A549 (cell line): ENCODE data around the gene FGFR2. TPM values are rescaled to one million over a fixed set of nuclear protein-coding genes. Genes with fewer than 3 reads are reported as not detected.

Experiments used
- ATAC-seq, 2 experiments: fragments of 200-7000 bp in 1 of 2; fragments of >200 bp in 1 of 2; cut with Nextera tagmentation in 1 of 2; cut with Tn5 transposase in 1 of 2; 3 replicates each; pipeline versions ENCODE4 v1.8.0 to v1.9.1; 2018 to 2020; ENCODE audit warnings: mild to moderate bottlenecking in 1 of 2, moderate library complexity in 1 of 2
- CTCF ChIA-PET: fragments of 300-600 bp; sonication (Branson Sonifier 250); formaldehyde crosslinking; extraction: SDS; loops from one replicate; lab custom pipeline; 2021; ENCODE audit warnings: antibody characterized with exemption, inconsistent platforms; lab: Yijun Ruan, JAX
- POLR2A ChIA-PET: fragments of 350-600 bp; formaldehyde crosslinking; extraction: SDS; loops from one replicate; lab custom pipeline; 2021; ENCODE audit warnings: antibody characterized with exemption, inconsistent platforms; lab: Yijun Ruan, JAX
- DNase-seq, 2 experiments: peaks; one replicate each; pipeline versions ENCODE4 v3.0.0 to v3.0.0-alpha.2; 2011 to 2016; ENCODE audit warnings: low read depth in 1 of 2, low spot score in 1 of 2
- FAIRE-seq: peaks from 2 replicates; lab custom pipeline; 2011; peaks lifted over from hg19 to GRCh38; lab: Jason Lieb, UNC
- H3K27ac ChIP-seq, 2 experiments: fragments of >200 bp; sonication (Bioruptor Twin); formaldehyde crosslinking; 3 replicates each; pipeline ENCODE4 v1.5.1; 2016 to 2017
- H3K4me1 ChIP-seq: fragments of >200 bp; sonication (Bioruptor Twin); formaldehyde crosslinking; 3 replicates; pipeline ENCODE4 v1.6.1; 2016
- H3K4me2 ChIP-seq: fragments of >200 bp; sonication (Bioruptor Twin); formaldehyde crosslinking; 3 replicates; pipeline ENCODE4 v1.6.1; 2016
- H3K4me3 ChIP-seq: fragments of >200 bp; sonication (Bioruptor Twin); formaldehyde crosslinking; 3 replicates; pipeline ENCODE4 v1.5.1; 2016
- H3K9me3 ChIP-seq: fragments of >200 bp; sonication (Bioruptor Twin); formaldehyde crosslinking; 3 replicates; pipeline ENCODE4 v1.6.1; 2016
- BHLHE40 ChIP-seq: IDR thresholded peaks from 2 replicates; pipeline ENCODE4 v1.6.1; 2012; ENCODE audit warnings: low read depth, low read length, inconsistent platforms
- CBX8 ChIP-seq: fragments of 200-600 bp; sonication (generic); IDR thresholded peaks from 2 replicates; pipeline ENCODE4 v1.6.1; 2016
- CEBPB ChIP-seq, 2 experiments: fragments of >200 bp in 1 of 2; sonication (Bioruptor Twin) in 1 of 2; formaldehyde crosslinking in 1 of 2; IDR thresholded peaks; 2 replicates each; pipeline ENCODE4 v1.6.1; 2012 to 2016
- EHMT2 ChIP-seq: fragments of 200-600 bp; sonication (generic); IDR thresholded peaks from 2 replicates; pipeline ENCODE4 v1.6.1; 2016; ENCODE audit warnings: antibody characterized with exemption, low read depth, mild to moderate bottlenecking, moderate library complexity
- ESRRA ChIP-seq: fragments of 150-350 bp; IDR thresholded peaks from 2 replicates; pipeline ENCODE4 v1.6.1; 2014; ENCODE audit warnings: mild to moderate bottlenecking, low read length, borderline replicate concordance
- FOSL2 ChIP-seq, 2 experiments: fragments of 450-650 bp in 1 of 2; fragments of >200 bp in 1 of 2; sonication (Bioruptor Twin) in 1 of 2; formaldehyde crosslinking; IDR thresholded peaks; 2 replicates each; pipeline versions ENCODE4 v1.5.0 to v1.6.1; 2016 to 2020; ENCODE audit warnings: mild to moderate bottlenecking in 1 of 2, moderate library complexity in 1 of 2
- FOXS1 ChIP-seq: fragments of 250-450 bp; sonication (Bioruptor Pico); IDR thresholded peaks from 2 replicates; pipeline ENCODE4 v1.5.0; 2020; ENCODE audit warnings: mild to moderate bottlenecking, moderate library complexity
- GATA3 ChIP-seq: IDR thresholded peaks from 2 replicates; pipeline ENCODE4 v1.6.1; 2012; ENCODE audit warnings: borderline replicate concordance
- HES2 ChIP-seq: fragments of >200 bp; sonication (Bioruptor Twin); formaldehyde crosslinking; IDR thresholded peaks from 2 replicates; pipeline ENCODE4 v1.6.1; 2016
- HOXB13 ChIP-seq: fragments of 250-450 bp; sonication (Bioruptor Pico); IDR thresholded peaks from 2 replicates; pipeline ENCODE4 v1.5.0; 2020; ENCODE audit warnings: low read depth, mild to moderate bottlenecking, moderate library complexity
- HOXB5 ChIP-seq: fragments of 250-450 bp; sonication (Bioruptor Pico); IDR thresholded peaks from 2 replicates; pipeline ENCODE4 v1.5.0; 2020; ENCODE audit warnings: mild to moderate bottlenecking, moderate library complexity
- JUNB ChIP-seq: fragments of >200 bp; sonication (Bioruptor Twin); formaldehyde crosslinking; IDR thresholded peaks from 2 replicates; pipeline ENCODE4 v1.6.1; 2016
- KDM1A ChIP-seq: fragments of 200-600 bp; sonication (generic); IDR thresholded peaks from 2 replicates; pipeline ENCODE4 v1.6.1; 2016; ENCODE audit warnings: low read depth, mild to moderate bottlenecking
- KDM5A ChIP-seq: fragments of 200-600 bp; sonication (generic); IDR thresholded peaks from 2 replicates; pipeline ENCODE4 v1.6.1; 2016; ENCODE audit warnings: antibody characterized with exemption, mild to moderate bottlenecking
- MAFK ChIP-seq: fragments of 450-650 bp; IDR thresholded peaks from 2 replicates; pipeline ENCODE4 v1.6.1; 2014; ENCODE audit not compliant: partially characterized antibody
- MAZ ChIP-seq: fragments of 150-350 bp; IDR thresholded peaks from 2 replicates; pipeline ENCODE4 v1.6.1; 2014; ENCODE audit warnings: antibody characterized with exemption, low read depth, low read length, borderline replicate concordance
- MYC ChIP-seq: IDR thresholded peaks from 2 replicates; pipeline ENCODE4 v1.6.1; 2012; ENCODE audit warnings: mild to moderate bottlenecking, inconsistent platforms, low read length, improper control_type of control experiment, borderline replicate concordance
- NFE2L2 ChIP-seq: fragments of 150-350 bp; conservative IDR thresholded peaks from 2 replicates; pipeline ENCODE4 v1.6.1; 2014; ENCODE audit warnings: low read length
- RARB ChIP-seq: fragments of 250-450 bp; sonication (Bioruptor Pico); IDR thresholded peaks from 2 replicates; pipeline ENCODE4 v1.8.0; 2021; ENCODE audit warnings: mild to moderate bottlenecking, moderate library complexity
- RCOR1 ChIP-seq: fragments of 150-350 bp; IDR thresholded peaks from 2 replicates; pipeline ENCODE4 v1.6.1; 2014; ENCODE audit warnings: antibody characterized with exemption, low read length, low read depth
- RFX5 ChIP-seq: fragments of 450-650 bp; IDR thresholded peaks from 2 replicates; pipeline ENCODE4 v1.7.1; 2014; ENCODE audit warnings: antibody characterized with exemption, mild to moderate bottlenecking, moderate library complexity
- SREBF2 ChIP-seq: fragments of 450-650 bp; IDR thresholded peaks from 2 replicates; pipeline ENCODE4 v1.6.1; 2014; ENCODE audit warnings: mild to moderate bottlenecking, moderate library complexity
- TFCP2L1 ChIP-seq: fragments of 250-450 bp; sonication (Bioruptor Pico); IDR thresholded peaks from 2 replicates; pipeline ENCODE4 v1.5.0; 2021; ENCODE audit warnings: mild to moderate bottlenecking
- ZFP36 ChIP-seq: fragments of 450-650 bp; IDR thresholded peaks from 2 replicates; pipeline ENCODE4 v1.6.1; 2014; ENCODE audit warnings: borderline replicate concordance; ENCODE audit not compliant: partially characterized antibody
- ZSCAN20 ChIP-seq: fragments of 250-450 bp; sonication (Bioruptor Pico); IDR thresholded peaks from 2 replicates; pipeline ENCODE4 v1.8.0; 2022; ENCODE audit warnings: mild to moderate bottlenecking, moderate library complexity
- WGBS: methylation state at CpG from one replicate; pipeline ENCODE4 v1.1.6; 2017; ENCODE audit errors: missing lambda C conversion rate; 5-methylcytosine and 5-hydroxymethylcytosine counted together
- polyA plus RNA-seq, 4 experiments: library from polyadenylated mRNA; depleted of rRNA in 3 of 4; stranded (reverse); fragments of >200 nt; fragmentation: RNase III in 1 of 4; extraction: RNeasy Plus Mini Kit Qiagen cat#74134 plus additional on column Dnase treatment in 1 of 4; gene quantifications; 2 replicates in 3 of 4; 3 replicates in 1 of 4; pipeline ENCODE4 v1.2.3, GENCODE V29; 2011 to 2017

FGFR2 gene
- polyA plus RNA-seq, 2 of the 4 experiments (the other 2 are of a cell fraction) = 0.16 to 0.22 TPM

DNA sequence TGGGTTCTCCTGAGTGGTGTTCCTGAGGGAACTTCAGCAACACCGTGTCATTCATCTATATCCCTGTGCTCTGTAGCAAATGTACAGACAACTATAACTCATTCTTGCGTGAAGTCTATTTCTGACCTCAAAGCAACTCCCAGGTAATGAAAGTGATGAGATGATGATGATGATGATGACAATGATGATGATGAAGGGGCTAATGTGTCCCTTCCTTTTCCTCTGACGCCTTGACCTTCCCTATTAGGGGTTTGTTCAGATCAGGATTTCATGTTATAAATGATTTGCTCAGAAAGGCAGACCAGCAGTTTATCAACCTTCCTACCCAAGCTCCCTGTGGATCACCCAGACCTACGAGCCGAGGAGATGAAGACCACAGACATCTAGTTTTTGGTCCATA is 136.9 kb downstream of the FGFR2 start:
- no peak for TF ChIP-seq SREBF2
- TF ChIP-seq, all 56 proteins: peak for 0
- ChIA-PET POLR2A (no interaction called here), CTCF (no interaction called here)
- Histone ChIP-seq H3K4me2 (no peak overlapping the region), H3K9me3 (no peaks in the 10 kb centered on the region), H3K4me3 (no peak overlapping the region), H3K4me1 (no peaks in the 10 kb centered on the region), H3K27ac (no peak overlapping the region)
- DNase-seq (no peak), FAIRE-seq (no peak), ATAC-seq (no peak)
- 21% methylated on average over 5 of the region's 5 CpGs for WGBS

- H3K4me3 ChIP-seq = no peak overlapping the region
- TF ChIP-seq ZSCAN20 (no peak), RFX5 (no peak), JUNB (no peak), TFCP2L1 (CRISPR knock-in tag) (no peak), ZFP36 (no peak), HOXB13 (no peak), ESRRA (no peak), HES2 (no peak), MYC (no peak), KDM1A (no peak), CEBPB (IDR thresholded peaks at IDR 0.05) (no peak), MAFK (no peak), FOXS1 (CRISPR knock-in tag) (no peak), RCOR1 (no peak), BHLHE40 (no peak), MAZ (no peak), FOSL2 (IDR thresholded peaks at IDR 0.05) (no peak), FOSL2 (CRISPR knock-in tag; IDR thresholded peaks at IDR 0.05) (no peak), HOXB5 (CRISPR knock-in tag) (no peak)
- CTCF ChIA-PET = no interaction called here
- H3K4me1 ChIP-seq = no peaks in the 10 kb centered on the region
- ATAC-seq (no peak), FAIRE-seq (no peak), DNase-seq (no peak)
- no peak overlapping the region for H3K27ac ChIP-seq
- H3K9me3 ChIP-seq = no peaks in the 10 kb centered on the region
- WGBS = 26% methylated on average over 2 of the region's 3 CpGs
- POLR2A ChIA-PET = no interaction called here
- H3K4me2 ChIP-seq = no peak overlapping the region
Observed at GRCh38 chr10:121460733-121461132, 137.5 kb downstream of the FGFR2 start.

GRCh38 chr10:121459622-121460453 is 138.4 kb downstream of the FGFR2 start:
- CTCF ChIA-PET = interaction anchor here (0.6 kb wide), 1 partner anchor 701 kb away, joined by 3 read pairs; no protein-coding TSS in a partner anchor
- DNase-seq = no peak
- Histone ChIP-seq H3K4me1 (no peaks in the 10 kb centered on the region), H3K4me2 (no peak overlapping the region), H3K9me3 (no peaks in the 10 kb centered on the region), H3K4me3 (no peak overlapping the region), H3K27ac (no peak overlapping the region)
- no peak for TF ChIP-seq EHMT2
- TF ChIP-seq KDM5A = no peak
- no peak for TF ChIP-seq NFE2L2
- no peak for TF ChIP-seq HOXB5 (CRISPR knock-in tag)
- no peak for TF ChIP-seq CEBPB (IDR thresholded peaks at IDR 0.05)
- TF ChIP-seq GATA3 = no peak
- no peak for TF ChIP-seq RFX5
- no peak for TF ChIP-seq RARB (CRISPR knock-in tag)
- no peak for TF ChIP-seq CBX8
- no peak for TF ChIP-seq KDM1A
- 43% methylated on average over 16 of the region's 17 CpGs for WGBS
- POLR2A ChIA-PET = no interaction called here
- FAIRE-seq = no peak
- ATAC-seq = no peak
